RCC 7860 (cell line): ENCODE measurements around the gene ANGEL2.
"Not testable (repeated sequence)": the region's sequence is repeated elsewhere in the genome, so short reads cannot be mapped to it uniquely, and the experiment has no call there.

ENCODE experiments used
- DNase-seq: peaks from one replicate; pipeline ENCODE4 v3.0.0-alpha.2; 2015; ENCODE audit warnings: low spot score
- FAIRE-seq: peaks from 2 replicates; lab custom pipeline; 2012; peaks lifted over from hg19 to GRCh38; lab: Jason Lieb, UNC

ANGEL2 gene

GRCh38 chr1:213015099-213016050 is at the start of gene ANGEL2:
Gene ANGEL2 (minus strand): TSS chr1:213015867. CDS start chr1:213015671, 196 bp downstream.
- DNase-seq (peak; percentile 88), FAIRE-seq (peak; percentile 81)

GRCh38 chr1:213061263-213061662 is 45.6 kb upstream of the ANGEL2 start:
- FAIRE-seq (no peak), DNase-seq (no peak)

- no peak for DNase-seq
- FAIRE-seq = no peak
Measured at GRCh38 chr1:213060836-213061235, 45.2 kb upstream of the ANGEL2 start.

- FAIRE-seq (no peak), DNase-seq (no peak)
Measured at GRCh38 chr1:213057264-213058059, 41.8 kb upstream of the ANGEL2 start.

- DNase-seq = no peak
- FAIRE-seq = no peak
Measured at GRCh38 chr1:213055767-213056166, 40.1 kb upstream of the ANGEL2 start.

GRCh38 chr1:213054733-213055591 is 39.3 kb upstream of the ANGEL2 start:
- FAIRE-seq (no peak), DNase-seq (no peak)

- DNase-seq (no peak), FAIRE-seq (no peak)
Measured at GRCh38 chr1:213054142-213054541, 38.5 kb upstream of the ANGEL2 start.

GRCh38 chr1:213053455-213053854 is 37.8 kb upstream of the ANGEL2 start:
- FAIRE-seq (no peak), DNase-seq (no peak)

GRCh38 chr1:213051881-213052202 is 36.2 kb upstream of the ANGEL2 start:
- DNase-seq (no peak), FAIRE-seq (no peak)

- DNase-seq = peak; percentile 67
- FAIRE-seq = peak; percentile 47
Measured at GRCh38 chr1:213051127-213051880, 35.6 kb upstream of the ANGEL2 start, which contains the start of gene RPS6KC1. Gene RPS6KC1 (plus strand): TSS chr1:213051241. CDS start chr1:213051405, 164 bp downstream.

- DNase-seq (no peak), FAIRE-seq (no peak)
Measured at GRCh38 chr1:213050745-213051126, 35.1 kb upstream of the ANGEL2 start.

- no peak for FAIRE-seq
- DNase-seq = no peak
Measured at GRCh38 chr1:213049232-213049631, 33.6 kb upstream of the ANGEL2 start.

GRCh38 chr1:213045321-213046226 is 29.9 kb upstream of the ANGEL2 start:
- not testable (repeated sequence) for DNase-seq, FAIRE-seq

GRCh38 chr1:213041443-213041842 is 25.8 kb upstream of the ANGEL2 start:
- FAIRE-seq (no peak), DNase-seq (no peak)

GRCh38 chr1:213035573-213035972 is 19.9 kb upstream of the ANGEL2 start:
- FAIRE-seq = no peak
- DNase-seq = no peak

- DNase-seq = no peak
- no peak for FAIRE-seq
Measured at GRCh38 chr1:213034713-213035112, 19.0 kb upstream of the ANGEL2 start.

- DNase-seq = no peak
- FAIRE-seq = no peak
Measured at GRCh38 chr1:213032651-213033050, 17.0 kb upstream of the ANGEL2 start.

- not testable (repeated sequence) for FAIRE-seq, DNase-seq
Measured at GRCh38 chr1:213027024-213027423, 11.4 kb upstream of the ANGEL2 start.

- no peak for FAIRE-seq
- DNase-seq = no peak
Measured at GRCh38 chr1:213020016-213020415, 4.3 kb upstream of the ANGEL2 start.
